ENCODE data around the gene RPL22. TPM values are rescaled to one million over a fixed set of nuclear protein-coding genes. Genes with fewer than 3 reads are reported as not detected.
"Not testable (repeated sequence)": the region's sequence is repeated elsewhere in the genome, so short reads cannot be mapped to it uniquely, and the experiment has no call there.

The RPL22 gene
- total RNA-seq, 2 experiments from 2014 or later = 395 to 433 TPM

- DNase-seq = no peak
- Mint-ChIP-seq H3K27ac (no peak overlapping the region), H3K27me3 (no peaks in the 10 kb centered on the region), H3K4me1 (ENCODE audit: low read depth) (no peaks in the 10 kb centered on the region), H3K4me3 (no peak overlapping the region), H3K36me3 (peaks cover 33% of the 10 kb centered on the region), H3K9me3 (no peaks in the 10 kb centered on the region)
- intact Hi-C loops (cut with micrococcal nuclease) = no loop called here
- ChIA-PET CTCF (no interaction called here), POLR2A (no interaction called here)
These were observed 25.3 kb upstream of the RPL22 start for GRCh38 chr1:6224718-6225117.

- H3K27me3 Mint-ChIP-seq = no peaks in the 10 kb centered on the region
- CTCF ChIA-PET = no interaction called here
- no peak overlapping the region for H3K4me3 Mint-ChIP-seq
- peaks cover 33% of the 10 kb centered on the region for H3K36me3 Mint-ChIP-seq
- DNase-seq = no peak
- no peak overlapping the region for H3K27ac Mint-ChIP-seq
- H3K9me3 Mint-ChIP-seq = no peaks in the 10 kb centered on the region
- intact Hi-C loops (cut with micrococcal nuclease) = no loop called here
- no peaks in the 10 kb centered on the region for H3K4me1 Mint-ChIP-seq (ENCODE audit: low read depth)
- POLR2A ChIA-PET = no interaction called here
These were observed 24.2 kb upstream of the RPL22 start for GRCh38 chr1:6223617-6224016.

GRCh38 chr1:6222636-6223035 lies 23.2 kb upstream of the RPL22 start:
- H3K4me1 Mint-ChIP-seq (ENCODE audit: low read depth) = no peaks in the 10 kb centered on the region
- H3K4me3 Mint-ChIP-seq = no peak overlapping the region
- H3K27ac Mint-ChIP-seq = no peak overlapping the region
- CTCF ChIA-PET = interaction anchor here (2.0 kb wide), 1 partner anchor 14 kb away, joined by 5 read pairs; no protein-coding TSS in a partner anchor
- peaks cover 33% of the 10 kb centered on the region for H3K36me3 Mint-ChIP-seq
- no peak for DNase-seq
- POLR2A ChIA-PET = no interaction called here
- H3K9me3 Mint-ChIP-seq = no peaks in the 10 kb centered on the region
- intact Hi-C loops (cut with micrococcal nuclease) = no loop called here
- no peaks in the 10 kb centered on the region for H3K27me3 Mint-ChIP-seq

DNA sequence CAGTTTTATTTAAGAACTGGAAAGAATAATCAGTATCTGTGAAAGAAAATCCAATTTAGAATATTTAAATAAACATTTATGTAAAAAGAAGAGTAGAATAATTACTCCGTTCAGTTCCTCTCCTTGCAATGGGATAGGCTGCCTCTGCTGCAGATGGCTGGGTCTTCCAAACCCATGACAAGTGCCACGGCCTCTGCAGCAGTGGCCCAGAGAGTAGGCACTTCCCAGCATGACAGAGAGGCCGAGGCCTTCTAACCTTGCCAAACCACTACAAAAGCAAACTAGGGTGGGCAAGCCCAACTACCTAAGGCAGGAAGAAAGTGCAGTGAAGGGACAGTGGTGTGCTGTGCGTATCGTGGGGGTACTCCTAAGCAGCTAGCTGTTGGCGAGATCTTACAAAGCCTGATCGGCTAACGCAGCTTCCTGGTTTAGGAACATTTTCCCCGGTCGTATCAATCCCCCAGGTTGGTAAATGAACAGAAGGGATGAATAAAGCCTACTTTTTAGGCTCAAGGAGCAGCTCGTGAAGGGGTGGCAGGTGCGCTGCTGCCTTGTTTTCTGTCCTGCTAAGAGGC lies 21.9 kb upstream of the RPL22 start:
- Mint-ChIP-seq H3K27ac (no peak overlapping the region), H3K9me3 (no peaks in the 10 kb centered on the region), H3K4me3 (no peak overlapping the region), H3K27me3 (no peaks in the 10 kb centered on the region), H3K36me3 (peaks cover 25% of the 10 kb centered on the region), H3K4me1 (ENCODE audit: low read depth) (no peaks in the 10 kb centered on the region)
- ChIA-PET CTCF (interaction anchor here (1.1 to 2.0 kb wide), 2 partner anchors 13 to 202 kb away, joined by 3 to 5 read pairs; no protein-coding TSS in a partner anchor), POLR2A (no interaction called here)
- intact Hi-C loops (cut with micrococcal nuclease) = no loop called here
- DNase-seq = no peak

DNA sequence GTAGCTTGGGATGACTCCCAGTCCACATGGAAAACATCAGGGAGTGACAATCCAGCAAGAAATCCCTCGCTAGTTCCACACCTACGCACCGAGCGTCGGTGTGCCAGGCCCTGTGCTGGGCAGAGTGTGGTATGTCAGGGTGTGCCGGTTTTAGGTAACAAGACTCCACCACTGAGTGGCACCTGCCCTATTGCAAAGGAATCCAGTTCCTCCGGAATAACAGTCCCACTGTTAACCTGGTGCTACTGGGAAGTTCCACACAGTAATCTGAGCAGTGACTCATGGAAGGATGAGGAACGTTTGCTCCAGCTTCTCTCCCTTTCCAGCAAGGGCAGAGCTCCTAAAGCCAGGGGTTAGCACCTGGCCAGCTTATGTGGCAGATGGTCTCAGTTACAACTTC lies 20.8 kb upstream of the RPL22 start:
- intact Hi-C loops (cut with micrococcal nuclease) = no loop called here
- Mint-ChIP-seq H3K27me3 (no peaks in the 10 kb centered on the region), H3K36me3 (peaks cover 20% of the 10 kb centered on the region), H3K9me3 (no peaks in the 10 kb centered on the region), H3K4me1 (ENCODE audit: low read depth) (no peaks in the 10 kb centered on the region), H3K27ac (no peak overlapping the region), H3K4me3 (no peak overlapping the region)
- CTCF ChIA-PET = interaction anchor here (0.8 to 1.1 kb wide), 2 partner anchors 16 to 203 kb away, joined by 3 read pairs; no protein-coding TSS in a partner anchor
- POLR2A ChIA-PET = no interaction called here
- no peak for DNase-seq

GRCh38 chr1:6219641-6220040 lies 20.2 kb upstream of the RPL22 start:
- H3K27ac Mint-ChIP-seq, CTCF ChIA-PET: not testable (repeated sequence)

GRCh38 chr1:6218375-6219164 lies 19.2 kb upstream of the RPL22 start:
- POLR2A ChIA-PET = interaction anchor here (0.9 to 1.0 kb wide), 2 partner anchors 13 to 17 kb away, joined by 3 to 4 read pairs; partner anchors contain the start of gene ICMT
- intact Hi-C loops (cut with micrococcal nuclease) = no loop called here
- Mint-ChIP-seq H3K4me3 (no peak overlapping the region), H3K4me1 (ENCODE audit: low read depth) (no peaks in the 10 kb centered on the region), H3K27ac (no peak overlapping the region), H3K27me3 (no peaks in the 10 kb centered on the region), H3K36me3 (peaks cover 16% of the 10 kb centered on the region), H3K9me3 (no peaks in the 10 kb centered on the region)
- CTCF ChIA-PET = interaction anchor here (1.2 kb wide), 1 partner anchor 28 kb away, joined by 3 read pairs; no protein-coding TSS in a partner anchor
- DNase-seq = no peak

More at GRCh38 chr1:6219641-6220040, 20.2 kb upstream of the RPL22 start:
- H3K36me3 Mint-ChIP-seq = peaks cover 20% of the 10 kb centered on the region
- H3K4me3 Mint-ChIP-seq; H3K27me3 Mint-ChIP-seq; H3K9me3 Mint-ChIP-seq; DNase-seq; H3K4me1 Mint-ChIP-seq (ENCODE audit: low read depth); intact Hi-C loops (cut with micrococcal nuclease); POLR2A ChIA-PET: not testable (repeated sequence)

- DNase-seq = no peak
- H3K27ac Mint-ChIP-seq = no peak overlapping the region
- intact Hi-C loops (cut with micrococcal nuclease) = no loop called here
- no peaks in the 10 kb centered on the region for H3K9me3 Mint-ChIP-seq
- peaks cover 10% of the 10 kb centered on the region for H3K27me3 Mint-ChIP-seq
- POLR2A ChIA-PET = interaction anchor here (1.2 kb wide), 1 partner anchor 13 kb away, joined by 3 read pairs; no protein-coding TSS in a partner anchor
- peaks cover 5% of the 10 kb centered on the region for H3K4me1 Mint-ChIP-seq (ENCODE audit: low read depth)
- CTCF ChIA-PET = interaction anchor here (1.1 to 1.2 kb wide), 2 partner anchors 13 to 33 kb away, joined by 3 to 4 read pairs; partner anchors contain the start of gene RPL22
- H3K36me3 Mint-ChIP-seq = peaks cover 7% of the 10 kb centered on the region
- no peak overlapping the region for H3K4me3 Mint-ChIP-seq
These were observed 13.0 kb upstream of the RPL22 start for GRCh38 chr1:6212193-6212959.

GRCh38 chr1:6211731-6212130 lies 12.3 kb upstream of the RPL22 start:
- Mint-ChIP-seq H3K27me3 (peaks cover 13% of the 10 kb centered on the region), H3K4me3 (no peak overlapping the region), H3K9me3 (no peaks in the 10 kb centered on the region), H3K4me1 (ENCODE audit: low read depth) (peaks cover 8% of the 10 kb centered on the region), H3K36me3 (peaks cover 7% of the 10 kb centered on the region), H3K27ac (no peak overlapping the region)
- ChIA-PET POLR2A (no interaction called here), CTCF (interaction anchor here (1.1 kb wide), 1 partner anchor 12 kb away, joined by 3 read pairs; the partner anchor contains the start of gene RPL22)
- DNase-seq = no peak
- intact Hi-C loops (cut with micrococcal nuclease) = no loop called here

DNA sequence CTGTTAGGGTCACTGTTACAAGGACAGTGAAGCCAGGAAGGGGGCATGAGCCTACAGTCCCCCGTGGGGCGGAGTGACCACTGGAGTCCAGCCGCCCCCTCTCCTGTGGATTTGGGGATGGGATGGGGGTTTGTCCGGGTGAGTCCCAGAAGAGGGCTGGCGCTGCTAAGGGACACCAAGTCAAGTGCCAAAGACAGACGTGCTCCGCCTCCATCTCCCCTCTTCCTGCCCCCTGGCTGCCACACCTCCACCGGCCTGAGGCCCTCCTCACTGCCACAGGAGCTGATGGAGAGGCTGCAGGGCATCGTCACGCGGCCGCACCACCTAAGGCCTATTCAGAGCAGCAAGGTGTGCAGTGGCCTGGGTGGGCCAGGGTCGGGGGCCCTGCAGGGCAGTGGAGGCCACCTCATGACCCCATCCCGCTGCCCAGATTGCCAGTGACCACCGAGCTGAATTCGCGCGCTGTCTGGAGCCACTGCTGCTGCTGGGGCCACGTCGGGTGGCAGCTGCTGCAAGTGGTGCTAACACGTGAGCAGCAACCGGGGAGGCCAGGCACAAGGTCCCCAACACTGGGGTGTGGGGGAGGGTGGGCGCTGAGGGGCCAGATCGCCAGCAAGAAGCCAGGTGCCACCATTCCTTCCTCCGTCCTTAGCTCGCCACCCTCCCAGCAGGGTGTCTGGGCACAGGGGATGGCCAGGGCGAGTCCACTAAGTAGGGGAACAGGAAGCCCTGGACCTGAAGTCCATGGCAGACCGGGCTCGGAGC lies 11.4 kb upstream of the RPL22 start:
- Mint-ChIP-seq H3K36me3 (peaks cover 5% of the 10 kb centered on the region), H3K4me3 (no peak overlapping the region), H3K27me3 (peaks cover 13% of the 10 kb centered on the region), H3K4me1 (ENCODE audit: low read depth) (peaks cover 8% of the 10 kb centered on the region), H3K27ac (no peak overlapping the region), H3K9me3 (no peaks in the 10 kb centered on the region)
- no peak for DNase-seq
- intact Hi-C loops (cut with micrococcal nuclease) = no loop called here
- ChIA-PET CTCF (interaction anchor here (0.9 kb wide), 1 partner anchor 28 kb away, joined by 3 read pairs; no protein-coding TSS in a partner anchor), POLR2A (interaction anchor here (1.1 kb wide), 1 partner anchor 25 kb away, joined by 3 read pairs; the partner anchor contains the start of gene ICMT)

All from activated CD4-positive, alpha-beta memory T cell treated with anti-CD3 and anti-CD28 coated beads for 36 hours (primary cell).